ENCODE results near the gene ZNF442.
"Not testable (repeated sequence)": the region's sequence is repeated elsewhere in the genome, so short reads cannot be mapped to it uniquely, and the experiment has no call there.

ZNF442 gene

DNA sequence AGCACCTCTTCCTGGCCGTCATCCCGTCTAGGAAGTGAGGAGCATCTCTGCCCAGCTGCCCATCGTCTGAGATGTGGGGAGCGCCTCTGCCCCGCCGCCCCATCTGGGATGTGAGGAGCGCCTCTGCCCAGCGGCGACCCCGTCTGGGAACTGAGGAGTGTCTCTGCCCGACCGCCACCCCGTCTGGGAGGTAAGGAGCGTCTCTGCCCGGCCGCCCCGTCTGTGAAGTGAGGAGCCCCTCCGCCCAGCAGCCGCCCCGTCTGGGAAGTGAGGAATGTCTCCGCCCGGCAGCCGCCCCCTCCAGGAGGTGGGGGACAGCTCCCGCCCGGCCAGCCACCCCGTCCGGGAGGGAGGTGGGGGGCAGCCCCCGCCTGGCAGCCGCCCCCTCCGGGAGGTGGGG lies 3.2 kb downstream of the ZNF442 start:
- not testable (repeated sequence) for H3K9ac ChIP-seq (ENCODE audit: low read length); H3K27me3 ChIP-seq (ENCODE audit: control insufficient read depth, insufficient read depth, low read length)
- H3K9me3 ChIP-seq (ENCODE audit: control insufficient read depth, insufficient read depth, low read depth, low read length): peaks cover 37% of the 10 kb centered on the region

DNA sequence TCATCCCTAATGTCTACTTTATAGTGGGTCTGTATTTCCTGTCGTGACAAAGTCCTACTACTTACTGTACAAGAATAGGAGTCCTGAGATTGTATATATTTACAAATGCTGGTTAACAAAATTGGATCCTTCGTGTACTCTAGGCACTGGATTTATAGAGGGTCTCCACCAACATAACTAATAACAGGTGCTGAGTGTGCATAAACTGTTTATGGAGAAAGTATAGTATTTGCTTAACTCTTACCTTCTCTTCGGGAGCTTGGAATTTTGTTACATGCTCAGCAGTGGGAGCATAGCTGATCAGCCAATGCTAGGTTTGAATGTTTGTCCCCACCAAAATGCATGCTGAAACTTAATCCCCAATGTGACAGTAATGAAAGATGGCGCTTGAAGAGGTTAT lies 12.1 kb downstream of the ZNF442 start:
- no peak overlapping the region for H3K4me3 ChIP-seq (ENCODE audit: low read depth, low read length)
- H3K36me3 ChIP-seq (ENCODE audit: control insufficient read depth, insufficient read depth, low read length): peaks cover 15% of the 10 kb centered on the region; the same call in 1 of the 2 replicates
- no peak overlapping the region for H3K27ac ChIP-seq (ENCODE audit: low read depth, low read length)
- peaks cover 84% of the 10 kb centered on the region for H3K9me3 ChIP-seq (ENCODE audit: control insufficient read depth, insufficient read depth, low read depth, low read length)
- no peaks in the 10 kb centered on the region for H3K4me1 ChIP-seq (ENCODE audit: control insufficient read depth, insufficient read depth, low read length)
- H3K9ac ChIP-seq (ENCODE audit: low read length): no peak overlapping the region
- H3K27me3 ChIP-seq (ENCODE audit: control insufficient read depth, insufficient read depth, low read length): no peaks in the 10 kb centered on the region

More for the DNA sequence above, 3.2 kb downstream of the ZNF442 start:
- H3K4me3 ChIP-seq (ENCODE audit: low read depth, low read length); H3K27ac ChIP-seq (ENCODE audit: low read depth, low read length); H3K4me1 ChIP-seq (ENCODE audit: control insufficient read depth, insufficient read depth, low read length); H3K36me3 ChIP-seq (ENCODE audit: control insufficient read depth, insufficient read depth, low read length): not testable (repeated sequence)

DNA sequence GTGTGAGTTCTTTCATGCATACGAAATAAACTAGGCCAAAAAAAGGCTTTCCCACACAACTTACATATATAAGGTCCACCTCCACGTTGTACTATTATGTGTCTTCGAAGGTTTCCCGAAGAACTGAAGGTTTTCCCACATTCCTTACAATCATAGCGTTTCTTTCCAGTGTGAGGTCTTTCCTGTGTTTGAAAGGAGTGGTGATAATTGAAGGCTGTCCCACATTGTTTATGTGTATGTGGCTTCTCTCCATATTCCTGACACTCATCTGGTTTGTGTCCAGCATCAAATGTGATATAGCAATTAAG lies 14.6 kb downstream of the ZNF442 start:
- Histone ChIP-seq H3K4me1 (ENCODE audit: control insufficient read depth, insufficient read depth, low read length) (no peaks in the 10 kb centered on the region), H3K27me3 (ENCODE audit: control insufficient read depth, insufficient read depth, low read length) (no peaks in the 10 kb centered on the region), H3K9ac (ENCODE audit: low read length) (no peak overlapping the region), H3K9me3 (ENCODE audit: control insufficient read depth, insufficient read depth, low read depth, low read length) (peaks cover 86% of the 10 kb centered on the region), H3K27ac (ENCODE audit: low read depth, low read length) (no peak overlapping the region), H3K4me3 (ENCODE audit: low read depth, low read length) (no peak overlapping the region), H3K36me3 (ENCODE audit: control insufficient read depth, insufficient read depth, low read length) (peaks cover 15% of the 10 kb centered on the region; the same call in 1 of the 2 replicates)

DNA sequence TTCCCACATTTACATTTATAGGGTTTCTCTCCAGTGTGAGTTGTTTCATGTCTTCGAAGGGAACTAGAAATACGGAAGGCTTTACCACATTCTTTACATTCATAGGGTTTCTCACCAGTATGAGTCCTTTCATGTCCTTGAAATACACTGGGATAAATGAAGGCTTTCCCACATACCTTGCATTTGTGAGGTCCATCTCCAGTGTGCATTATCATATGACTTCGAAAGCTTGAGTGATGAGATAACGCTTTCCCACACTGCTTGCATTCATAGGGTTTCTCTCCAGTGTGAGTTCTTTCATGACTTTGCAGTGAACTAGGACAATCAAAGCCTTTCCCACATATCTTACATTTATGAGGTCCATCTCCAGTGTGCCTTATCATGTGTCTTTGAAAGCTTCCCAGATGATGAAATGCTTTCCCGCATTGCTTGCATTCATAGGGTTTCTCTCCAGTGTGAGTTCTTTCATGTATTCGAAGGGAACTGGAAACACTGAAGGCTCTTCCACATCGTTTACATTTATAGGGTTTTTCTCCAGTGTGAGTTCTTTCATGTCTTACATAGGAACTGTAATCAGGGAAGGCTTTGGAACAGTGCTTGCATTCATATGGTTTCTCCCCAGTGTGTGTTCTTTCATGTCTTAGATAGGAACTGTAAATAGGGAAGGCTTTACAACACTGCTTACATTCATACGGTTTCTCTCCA lies 15.1 kb downstream of the ZNF442 start:
- peaks cover 15% of the 10 kb centered on the region; the same call in 1 of the 2 replicates for H3K36me3 ChIP-seq (ENCODE audit: control insufficient read depth, insufficient read depth, low read length)
- H3K27me3 ChIP-seq (ENCODE audit: control insufficient read depth, insufficient read depth, low read length): no peaks in the 10 kb centered on the region
- no peak overlapping the region for H3K4me3 ChIP-seq (ENCODE audit: low read depth, low read length)
- peaks cover 88% of the 10 kb centered on the region for H3K9me3 ChIP-seq (ENCODE audit: control insufficient read depth, insufficient read depth, low read depth, low read length)
- H3K9ac ChIP-seq (ENCODE audit: low read length): no peak overlapping the region
- H3K27ac ChIP-seq (ENCODE audit: low read depth, low read length): no peak overlapping the region
- no peaks in the 10 kb centered on the region for H3K4me1 ChIP-seq (ENCODE audit: control insufficient read depth, insufficient read depth, low read length)

DNA sequence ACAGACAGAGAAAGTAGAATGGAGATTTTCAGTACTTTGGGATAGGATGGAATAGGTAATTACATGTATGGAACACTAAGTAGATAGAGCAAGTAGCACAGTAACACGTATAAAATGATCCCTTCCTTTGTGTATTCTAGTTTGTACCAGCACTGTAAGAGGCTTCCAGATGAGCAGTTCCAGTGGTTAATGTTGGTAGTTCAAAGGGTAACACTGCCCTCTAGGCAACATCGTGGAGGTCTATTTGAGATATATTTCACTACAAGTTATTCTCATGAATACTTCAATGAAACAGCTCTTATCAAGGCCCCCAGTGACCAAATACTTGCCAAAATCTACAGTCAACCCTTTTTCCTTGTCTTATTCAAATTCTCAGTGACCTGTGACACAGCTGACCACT lies 18.6 kb downstream of the ZNF442 start:
- no peaks in the 10 kb centered on the region for H3K4me1 ChIP-seq (ENCODE audit: control insufficient read depth, insufficient read depth, low read length)
- H3K9ac ChIP-seq (ENCODE audit: low read length): no peak overlapping the region
- H3K9me3 ChIP-seq (ENCODE audit: control insufficient read depth, insufficient read depth, low read depth, low read length): peaks cover 81% of the 10 kb centered on the region
- peaks cover 15% of the 10 kb centered on the region; the same call in 1 of the 2 replicates for H3K36me3 ChIP-seq (ENCODE audit: control insufficient read depth, insufficient read depth, low read length)
- H3K27me3 ChIP-seq (ENCODE audit: control insufficient read depth, insufficient read depth, low read length): no peaks in the 10 kb centered on the region
- no peak overlapping the region for H3K27ac ChIP-seq (ENCODE audit: low read depth, low read length)
- no peak overlapping the region for H3K4me3 ChIP-seq (ENCODE audit: low read depth, low read length)

DNA sequence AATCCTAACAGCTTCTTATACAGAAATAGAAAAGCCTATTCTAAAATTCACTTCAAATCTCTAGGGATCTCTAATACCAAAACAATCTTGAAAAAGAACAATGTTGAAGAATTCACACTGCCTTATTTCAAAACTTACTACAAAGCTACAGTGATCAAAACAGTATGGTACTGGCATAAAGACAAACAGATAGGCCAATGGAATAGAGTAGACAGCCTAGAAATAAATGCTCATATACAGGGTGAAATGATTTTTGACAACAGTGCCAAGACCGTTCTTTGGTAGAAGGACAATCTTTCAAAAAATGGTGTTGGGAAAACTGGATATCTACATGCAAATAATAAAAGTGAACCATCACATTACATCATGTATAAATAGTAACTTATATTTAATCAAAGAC lies 20.3 kb downstream of the ZNF442 start:
- no peaks in the 10 kb centered on the region for H3K27me3 ChIP-seq (ENCODE audit: control insufficient read depth, insufficient read depth, low read length)
- no peak overlapping the region for H3K9ac ChIP-seq (ENCODE audit: low read length)
- peaks cover 7% of the 10 kb centered on the region; the same call in 1 of the 2 replicates for H3K36me3 ChIP-seq (ENCODE audit: control insufficient read depth, insufficient read depth, low read length)
- peaks cover 75% of the 10 kb centered on the region for H3K9me3 ChIP-seq (ENCODE audit: control insufficient read depth, insufficient read depth, low read depth, low read length)
- no peak overlapping the region for H3K27ac ChIP-seq (ENCODE audit: low read depth, low read length)
- H3K4me3 ChIP-seq (ENCODE audit: low read depth, low read length): no peak overlapping the region
- H3K4me1 ChIP-seq (ENCODE audit: control insufficient read depth, insufficient read depth, low read length): no peaks in the 10 kb centered on the region

DNA sequence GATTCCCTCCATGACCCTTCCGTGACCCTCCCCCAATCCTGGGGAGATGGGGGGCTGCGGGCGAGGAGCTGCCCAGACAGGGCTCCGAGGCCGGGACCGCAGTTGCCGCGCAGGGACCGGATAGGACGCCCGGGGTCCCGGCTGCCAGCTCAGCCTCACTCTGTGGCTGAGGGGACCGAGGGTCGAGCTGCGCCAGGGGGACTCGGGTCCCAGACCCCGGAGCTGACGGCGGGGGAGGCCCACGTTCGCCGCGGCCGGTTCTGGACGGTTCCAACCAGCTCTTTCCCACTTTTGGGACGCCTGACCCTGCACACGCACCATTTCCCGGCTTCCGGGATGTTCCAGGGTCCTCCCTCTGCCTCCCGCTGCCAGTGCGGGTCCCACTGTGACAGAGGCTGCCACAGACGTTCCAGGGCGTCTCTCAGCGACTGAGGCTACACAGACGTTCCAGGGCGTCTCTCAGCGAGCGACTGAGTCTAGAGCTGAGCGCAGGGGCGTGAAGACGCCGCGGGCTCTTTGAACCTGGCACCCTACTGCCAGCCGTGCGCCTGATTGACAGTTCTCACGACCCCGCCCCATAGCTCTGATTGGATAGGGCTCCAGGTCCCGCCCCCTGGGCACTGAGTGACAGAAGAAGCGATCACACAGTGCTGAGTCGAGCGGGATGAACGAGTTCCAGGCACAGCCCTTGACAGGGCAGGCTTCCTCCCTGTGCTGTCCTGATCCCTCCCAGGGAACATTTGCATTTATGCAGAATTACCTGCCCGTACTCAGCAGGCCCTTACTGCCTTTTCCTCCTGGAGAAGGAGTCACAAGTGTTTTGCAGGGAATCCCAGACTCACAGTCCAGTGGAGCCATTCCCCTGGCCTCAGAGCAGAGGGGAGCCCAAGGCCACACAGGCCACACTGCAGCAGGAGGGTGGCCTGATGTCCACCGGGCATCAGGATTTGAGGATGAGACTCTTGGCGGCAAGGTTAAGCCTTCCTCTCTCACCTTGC lies 32.0 kb downstream of the ZNF442 start, which contains the start of gene ZNF563:
Gene ZNF563 (minus strand): TSS at position 472 of the 998 bp plus-strand sequence. CDS start 151 bp downstream, at position 321.
- H3K4me3 ChIP-seq (ENCODE audit: low read depth, low read length): peak within 1 kb of the TSS; percentile 82
- H3K27ac ChIP-seq (ENCODE audit: low read depth, low read length): no peak within 1 kb of the TSS
- peak within 1 kb of the TSS; percentile 70 for H3K9ac ChIP-seq (ENCODE audit: low read length)
- peaks cover 12% of the 10 kb centered on the region; the same call in 1 of the 2 replicates for H3K27me3 ChIP-seq (ENCODE audit: control insufficient read depth, insufficient read depth, low read length)
- no peaks in the 10 kb centered on the region; the same call in 1 of the 2 replicates for H3K4me1 ChIP-seq (ENCODE audit: control insufficient read depth, insufficient read depth, low read length)
- H3K9me3 ChIP-seq (ENCODE audit: control insufficient read depth, insufficient read depth, low read depth, low read length): peaks cover 11% of the 10 kb centered on the region; the same call in 1 of the 2 replicates
- H3K36me3 ChIP-seq (ENCODE audit: control insufficient read depth, insufficient read depth, low read length): no peaks in the 10 kb centered on the region

DNA sequence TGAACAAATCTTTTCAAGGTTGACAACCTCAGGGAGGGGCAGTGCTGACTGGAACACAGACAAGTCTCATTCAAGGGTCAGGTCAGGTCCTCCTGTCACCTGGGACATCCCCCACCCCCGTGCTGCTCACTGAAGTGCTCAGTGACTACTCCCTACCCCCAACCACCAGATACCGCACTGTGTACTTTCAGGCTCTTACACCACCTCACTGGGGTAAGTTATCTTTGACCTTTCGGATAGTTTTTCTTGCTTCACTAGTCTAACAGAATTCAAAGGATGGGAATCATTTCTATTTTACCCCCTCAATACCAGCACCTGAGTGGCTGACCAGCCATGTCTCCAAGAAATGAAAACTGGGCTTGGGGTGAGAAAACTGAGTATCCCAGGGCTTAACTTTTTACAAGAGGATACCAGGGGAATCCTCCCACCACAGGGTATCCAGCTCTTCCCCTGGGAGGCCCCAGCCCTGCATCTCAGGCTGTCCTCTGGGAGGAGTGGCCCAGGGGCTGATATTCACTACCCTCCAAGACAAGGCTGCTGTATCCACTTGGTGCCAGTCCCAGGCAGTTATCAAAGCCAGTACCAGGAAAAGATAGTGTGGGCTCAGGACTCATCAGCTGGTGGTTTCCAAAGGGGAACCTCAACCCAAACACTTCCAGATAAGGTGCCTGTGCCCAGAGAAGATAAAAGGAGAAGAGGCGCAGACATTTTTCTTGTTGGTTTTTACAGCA lies 34.1 kb downstream of the ZNF442 start:
- Histone ChIP-seq H3K4me1 (ENCODE audit: control insufficient read depth, insufficient read depth, low read length) (no peaks in the 10 kb centered on the region; the same call in 1 of the 2 replicates), H3K27ac (ENCODE audit: low read depth, low read length) (no peak overlapping the region), H3K9me3 (ENCODE audit: control insufficient read depth, insufficient read depth, low read depth, low read length) (peaks cover 13% of the 10 kb centered on the region; the same call in 1 of the 2 replicates), H3K4me3 (ENCODE audit: low read depth, low read length) (no peak overlapping the region), H3K9ac (ENCODE audit: low read length) (no peak overlapping the region), H3K36me3 (ENCODE audit: control insufficient read depth, insufficient read depth, low read length) (no peaks in the 10 kb centered on the region), H3K27me3 (ENCODE audit: control insufficient read depth, insufficient read depth, low read length) (peaks cover 12% of the 10 kb centered on the region; the same call in 1 of the 2 replicates)

DNA sequence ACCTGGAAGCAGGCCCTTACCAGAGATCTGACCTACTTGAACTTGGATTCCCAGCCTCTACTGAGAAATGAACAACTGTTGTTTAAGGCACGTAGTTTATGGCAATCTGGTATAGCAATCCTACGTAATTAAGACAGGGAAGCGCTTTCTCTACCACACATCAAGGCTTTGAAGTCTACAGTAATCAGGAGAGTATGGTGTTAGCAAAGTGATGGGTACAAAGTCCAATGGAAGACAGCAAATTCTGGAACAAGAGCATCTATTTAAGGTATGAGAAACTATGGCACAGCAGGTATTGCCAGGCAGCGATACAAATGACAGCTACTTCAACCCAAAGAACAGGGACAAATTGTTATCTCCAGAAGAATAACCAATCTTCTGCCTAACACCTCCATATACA lies 35.1 kb downstream of the ZNF442 start:
- H3K9me3 ChIP-seq (ENCODE audit: control insufficient read depth, insufficient read depth, low read depth, low read length): peaks cover 17% of the 10 kb centered on the region; the same call in 1 of the 2 replicates
- H3K27ac ChIP-seq (ENCODE audit: low read depth, low read length): no peak overlapping the region
- H3K4me1 ChIP-seq (ENCODE audit: control insufficient read depth, insufficient read depth, low read length): no peaks in the 10 kb centered on the region; the same call in 1 of the 2 replicates
- H3K9ac ChIP-seq (ENCODE audit: low read length): no peak overlapping the region
- H3K36me3 ChIP-seq (ENCODE audit: control insufficient read depth, insufficient read depth, low read length): no peaks in the 10 kb centered on the region
- H3K27me3 ChIP-seq (ENCODE audit: control insufficient read depth, insufficient read depth, low read length): peaks cover 12% of the 10 kb centered on the region; the same call in 1 of the 2 replicates
- no peak overlapping the region for H3K4me3 ChIP-seq (ENCODE audit: low read depth, low read length)

DNA sequence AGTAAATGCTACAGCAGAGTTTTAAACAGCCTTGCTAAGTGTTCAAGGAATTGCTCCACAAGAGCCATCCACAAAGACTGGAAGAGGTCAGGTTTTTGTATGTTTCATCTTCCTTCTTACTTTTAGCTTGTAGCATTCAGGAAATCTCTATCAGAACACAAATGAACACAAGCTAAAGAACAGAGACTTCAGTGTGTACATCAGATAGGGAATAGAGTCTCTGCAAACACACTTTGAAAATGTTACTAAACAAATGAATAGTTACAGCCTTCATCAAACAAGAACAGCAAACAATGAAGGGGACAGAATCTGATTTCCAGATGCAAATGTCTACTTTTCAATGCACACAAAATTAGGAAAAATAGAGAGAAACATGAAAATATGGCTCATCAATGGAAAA lies 39.8 kb downstream of the ZNF442 start:
- H3K27me3 ChIP-seq (ENCODE audit: control insufficient read depth, insufficient read depth, low read length): no peaks in the 10 kb centered on the region

More for the DNA sequence above, 39.8 kb downstream of the ZNF442 start:
- no peaks in the 10 kb centered on the region for H3K4me1 ChIP-seq (ENCODE audit: control insufficient read depth, insufficient read depth, low read length)
- no peak overlapping the region for H3K4me3 ChIP-seq (ENCODE audit: low read depth, low read length)
- H3K9ac ChIP-seq (ENCODE audit: low read length): no peak overlapping the region
- H3K9me3 ChIP-seq (ENCODE audit: control insufficient read depth, insufficient read depth, low read depth, low read length): peaks cover 39% of the 10 kb centered on the region
- peaks cover 3% of the 10 kb centered on the region for H3K36me3 ChIP-seq (ENCODE audit: control insufficient read depth, insufficient read depth, low read length)
- H3K27ac ChIP-seq (ENCODE audit: low read depth, low read length): no peak overlapping the region

Measured in HUES6 (cell line).